GM18861 (cell line): Measurements from ENCODE around the gene CPED1.
"Not testable (repeated sequence)": the region's sequence is repeated elsewhere in the genome, so short reads cannot be mapped to it uniquely, and the experiment has no call there.

Experiments
- ATAC-seq: cut with Tn5 transposase; IDR thresholded peaks from one replicate; pipeline ENCODE4 v1.9.1; 2021; ENCODE audit not compliant: unreplicated experiment

Gene CPED1

GRCh38 chr7:121083790-121084251 is 95.3 kb downstream of the CPED1 start:
- ATAC-seq, result no peak

GRCh38 chr7:121084256-121084655 is 95.7 kb downstream of the CPED1 start:
- ATAC-seq, result no peak

GRCh38 chr7:121084748-121085336 is 96.3 kb downstream of the CPED1 start:
- ATAC-seq, result no peak

GRCh38 chr7:121085922-121086321 is 97.4 kb downstream of the CPED1 start:
- no peak for ATAC-seq

GRCh38 chr7:121088870-121089269 is 100.4 kb downstream of the CPED1 start:
- no peak for ATAC-seq

- no peak for ATAC-seq
Observed at GRCh38 chr7:121094829-121095228, 106.3 kb downstream of the CPED1 start.

- ATAC-seq, result no peak
Observed at GRCh38 chr7:121097577-121097976, 109.1 kb downstream of the CPED1 start.

- no peak for ATAC-seq
Observed at GRCh38 chr7:121099572-121099971, 111.1 kb downstream of the CPED1 start.

- no peak for ATAC-seq
Observed at GRCh38 chr7:121101083-121101482, 112.6 kb downstream of the CPED1 start.

- ATAC-seq, result no peak
Observed at GRCh38 chr7:121101621-121102020, 113.1 kb downstream of the CPED1 start.

GRCh38 chr7:121102619-121103018 is 114.1 kb downstream of the CPED1 start:
- no peak for ATAC-seq

GRCh38 chr7:121103086-121103485 is 114.6 kb downstream of the CPED1 start:
- ATAC-seq, result no peak

- no peak for ATAC-seq
Observed at GRCh38 chr7:121103579-121103978, 115.1 kb downstream of the CPED1 start.

GRCh38 chr7:121105262-121105661 is 116.8 kb downstream of the CPED1 start:
- ATAC-seq, result no peak

GRCh38 chr7:121107923-121108498 is 119.5 kb downstream of the CPED1 start:
- ATAC-seq, result peak; percentile 88

- ATAC-seq, result no peak
Observed at GRCh38 chr7:121109145-121109544, 120.6 kb downstream of the CPED1 start.

- ATAC-seq, result no peak
Observed at GRCh38 chr7:121113288-121113687, 124.8 kb downstream of the CPED1 start.

GRCh38 chr7:121116396-121116795 is 127.9 kb downstream of the CPED1 start:
- ATAC-seq, result no peak

GRCh38 chr7:121119047-121119446 is 130.5 kb downstream of the CPED1 start:
- no peak for ATAC-seq

GRCh38 chr7:121123032-121123431 is 134.5 kb downstream of the CPED1 start:
- ATAC-seq, result no peak

GRCh38 chr7:121125454-121125853 is 136.9 kb downstream of the CPED1 start:
- not testable (repeated sequence) for ATAC-seq

- ATAC-seq, result no peak
Observed at GRCh38 chr7:121126201-121126600, 137.7 kb downstream of the CPED1 start.
